ENCODE measurements around the gene ZNF530. TPM values are rescaled to one million over a fixed set of nuclear protein-coding genes. Genes with fewer than 3 reads are reported as not detected.

Gene ZNF530
- total and polyA plus RNA-seq, 9 of the 15 experiments (the other 6 are each of a cell fraction or from before 2014, with no cell fraction given): 0.28 to 5.9 (median 4.0) TPM

- 0 out of 2 replicates have a peak, but pooled peaks have one; percentile 9 for TF ChIP-seq USF1 (CRISPR knock-in tag; IDR thresholded peaks at IDR 0.05)
- peak; percentile 70; the same call in 1 of the 2 replicates for TF ChIP-seq ATF1 (CRISPR knock-in tag; IDR thresholded peaks at IDR 0.05)
- peak; percentile 81 for TF ChIP-seq ATF1 (tag; IDR thresholded peaks at IDR 0.05)
- peak; percentile 79 for TF ChIP-seq POLR2G (IDR thresholded peaks at IDR 0.05; ENCODE audit: low read depth, low read length)
- TF ChIP-seq ZBTB43 (CRISPR knock-in tag; IDR thresholded peaks at IDR 0.05): no peak
- no peak for TF ChIP-seq PATZ1 (CRISPR knock-in tag; IDR thresholded peaks at IDR 0.05; ENCODE audit: borderline replicate concordance)
- no peak for TF ChIP-seq THRAP3 (IDR thresholded peaks at IDR 0.05; ENCODE audit: borderline replicate concordance)
- TF ChIP-seq CBX2 (IDR thresholded peaks at IDR 0.05; ENCODE audit: insufficient read depth, low read length, poor library complexity, severe bottlenecking): no peak
- no peak for TF ChIP-seq ATF6 (CRISPR knock-in tag; IDR thresholded peaks at IDR 0.05)
- TF ChIP-seq MXI1 (IDR thresholded peaks at IDR 0.05; ENCODE audit: low read depth, low read length): no peak
- no peak for TF ChIP-seq MTF1 (CRISPR knock-in tag; IDR thresholded peaks at IDR 0.05; ENCODE audit: borderline replicate concordance)
- peak; percentile 70 for TF ChIP-seq POLR2A (conservative IDR thresholded peaks at IDR 0.05)
- peak; percentile 59; the same call in 1 of the 2 replicates for TF ChIP-seq SUPT5H (IDR thresholded peaks at IDR 0.05)
- no peak for TF ChIP-seq ZKSCAN8 (CRISPR knock-in tag; IDR thresholded peaks at IDR 0.05)
- TF ChIP-seq MLX (CRISPR knock-in tag; conservative IDR thresholded peaks at IDR 0.05): no peak
- peak in 1 of 2 experiments; percentile 63; a peak in 1 of 4 replicates for TF ChIP-seq KDM4B (IDR thresholded peaks at IDR 0.05; ENCODE audit: borderline replicate concordance in 2 of 2, low read depth in 1 of 2)
- no peak for TF ChIP-seq HES1 (IDR thresholded peaks at IDR 0.05; ENCODE audit: low read depth)
- no peak for TF ChIP-seq GTF2A2 (tag; IDR thresholded peaks at IDR 0.05)
- no peak for TF ChIP-seq MLLT1 (IDR thresholded peaks at IDR 0.05)
These were observed 40.2 kb upstream of the ZNF530 start, which contains the start of gene ZNF550 (continued) for GRCh38 chr19:57559404-57560025.

Data from K562 (cell line).